OCI-LY7 (cell line): Measurements from ENCODE around the gene TK2.
"Not testable (repeated sequence)": the region's sequence is repeated elsewhere in the genome, so short reads cannot be mapped to it uniquely, and the experiment has no call there.

ENCODE experiments used
- CTCF ChIP-seq: fragments of 200-600 bp; sonication (generic); conservative IDR thresholded peaks from 2 replicates; pipeline ENCODE4 v1.5.1; 2014; ENCODE audit warnings: mild to moderate bottlenecking, antibody characterized with exemption, low read length, moderate library complexity, mixed read lengths
- EZH2phosphoT487 ChIP-seq: fragments of 200-600 bp; sonication (generic); IDR thresholded peaks from 2 replicates; pipeline ENCODE4 v1.6.1; 2018; ENCODE audit warnings: low read depth, borderline replicate concordance, mild to moderate bottlenecking, mixed run types, antibody characterized with exemption, low read length, moderate library complexity, mixed read lengths

- not testable (repeated sequence) for TF ChIP-seq CTCF, EZH2phosphoT487
Observed at GRCh38 chr16:66501563-66501962, 48.4 kb downstream of the TK2 start.
